HG02970 (cell line): Measurements from ENCODE around the gene TIMP4.

Source experiments
- ATAC-seq: cut with Tn5 transposase; IDR thresholded peaks from one replicate; pipeline ENCODE4 v1.9.1; 2021; ENCODE audit warnings: mild to moderate bottlenecking, moderate library complexity, moderate number of reproducible peaks; ENCODE audit not compliant: unreplicated experiment, low FRiP score

TIMP4 gene

GRCh38 chr3:12149029-12149428 is 9.7 kb downstream of the TIMP4 start:
- ATAC-seq, result no peak

- no peak for ATAC-seq
These were observed 10.3 kb downstream of the TIMP4 start for GRCh38 chr3:12148183-12148940.

GRCh38 chr3:12147049-12147780 is 11.5 kb downstream of the TIMP4 start:
- ATAC-seq, result no peak

- ATAC-seq, result no peak
These were observed 14.7 kb downstream of the TIMP4 start for GRCh38 chr3:12143949-12144504.

GRCh38 chr3:12142476-12142875 is 16.2 kb downstream of the TIMP4 start:
- ATAC-seq, result no peak

- no peak for ATAC-seq
These were observed 17.4 kb downstream of the TIMP4 start for GRCh38 chr3:12141350-12141749.

GRCh38 chr3:12139111-12139511 is 19.6 kb downstream of the TIMP4 start:
- ATAC-seq, result no peak

GRCh38 chr3:12138044-12138443 is 20.7 kb downstream of the TIMP4 start:
- no peak for ATAC-seq

GRCh38 chr3:12136371-12136770 is 22.3 kb downstream of the TIMP4 start:
- ATAC-seq, result no peak

GRCh38 chr3:12135029-12135657 is 23.6 kb downstream of the TIMP4 start:
- ATAC-seq, result peak; percentile 68

- ATAC-seq, result no peak
These were observed 25.8 kb downstream of the TIMP4 start for GRCh38 chr3:12132881-12133280.

GRCh38 chr3:12131351-12132090 is 27.2 kb downstream of the TIMP4 start:
- no peak for ATAC-seq

- ATAC-seq, result no peak
These were observed 31.3 kb downstream of the TIMP4 start for GRCh38 chr3:12127391-12127790.

GRCh38 chr3:12125772-12126171 is 32.9 kb downstream of the TIMP4 start:
- no peak for ATAC-seq

GRCh38 chr3:12121466-12121865 is 37.2 kb downstream of the TIMP4 start:
- no peak for ATAC-seq

- ATAC-seq, result no peak
These were observed 38.2 kb downstream of the TIMP4 start for GRCh38 chr3:12120374-12121140.

- no peak for ATAC-seq
These were observed 41.2 kb downstream of the TIMP4 start for GRCh38 chr3:12117473-12117872.

GRCh38 chr3:12116870-12117269 is 41.8 kb downstream of the TIMP4 start:
- ATAC-seq, result no peak

- ATAC-seq, result no peak
These were observed 42.9 kb downstream of the TIMP4 start for GRCh38 chr3:12115849-12116248.

- no peak for ATAC-seq
These were observed 43.6 kb downstream of the TIMP4 start for GRCh38 chr3:12115104-12115503.
